ENCODE results near the gene TLR10. TPM values are rescaled to one million over a fixed set of nuclear protein-coding genes. Genes with fewer than 3 reads are reported as not detected.

TLR10 gene
- polyA plus RNA-seq, 1 donor from 2014 or later = 0.14 TPM

DNA sequence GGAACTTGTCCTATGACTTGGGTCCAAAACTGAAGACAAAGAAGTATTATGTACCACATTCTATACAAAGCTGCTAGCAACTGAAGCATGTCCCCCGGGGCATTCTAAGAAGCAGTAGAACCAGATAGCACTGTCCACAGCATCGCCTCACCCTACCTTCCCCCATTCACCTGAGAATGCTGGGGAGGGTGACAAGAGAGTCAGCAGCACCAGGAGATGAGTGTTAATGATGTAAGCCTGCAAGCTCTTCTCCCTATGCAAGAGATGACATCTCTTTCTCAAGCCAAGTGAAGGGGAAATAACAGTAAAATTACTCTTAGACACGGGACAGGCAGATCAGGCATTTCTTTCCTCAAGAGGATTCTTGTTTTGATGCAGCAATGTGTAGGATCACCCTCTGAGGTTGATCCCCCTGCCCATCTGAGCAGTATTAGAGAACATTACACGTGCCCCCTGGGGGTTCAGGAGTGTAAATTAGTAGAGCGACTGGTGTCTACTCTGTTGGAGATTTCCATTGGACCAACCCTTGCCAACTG, 35.7 kb upstream of the TLR10 start:
- H2AFZ ChIP-seq (ENCODE audit: low read depth, low read length) = no peak overlapping the region
- no peaks in the 10 kb centered on the region for H3K9me2 ChIP-seq (ENCODE audit: insufficient read depth, low read length)
- TF ChIP-seq EP300 (conservative IDR thresholded peaks at IDR 0.05; ENCODE audit: poor library complexity, severe bottlenecking) = peak; percentile 30
- TF ChIP-seq SMC3 (conservative IDR thresholded peaks at IDR 0.05; ENCODE audit: poor library complexity) = no peak
- TF ChIP-seq EZH2 (IDR thresholded peaks at IDR 0.05; ENCODE audit: borderline replicate concordance, insufficient read depth, low read length, poor library complexity, severe bottlenecking) = no peak
- TF ChIP-seq REST (IDR thresholded peaks at IDR 0.05; ENCODE audit: borderline replicate concordance) = no peak
- TF ChIP-seq POLR2AphosphoS5 (IDR thresholded peaks at IDR 0.05) = peak; percentile 37
- no peak for TF ChIP-seq MXI1 (conservative IDR thresholded peaks at IDR 0.05; ENCODE audit: poor library complexity, severe bottlenecking)
- H3K9ac ChIP-seq (ENCODE audit: low read length) = no peak overlapping the region
- no peaks in the 10 kb centered on the region for H3F3A ChIP-seq (ENCODE audit: insufficient read depth, low read length, poor library complexity, severe bottlenecking)
- no peaks in the 10 kb centered on the region for H4K20me1 ChIP-seq (ENCODE audit: insufficient read depth)
- H3K27me3 ChIP-seq (ENCODE audit: insufficient read depth, low read depth, low read length) = no peaks in the 10 kb centered on the region
- H3K4me3 ChIP-seq (ENCODE audit: low read length) = no peak overlapping the region
- no peaks in the 10 kb centered on the region for H3K36me3 ChIP-seq (ENCODE audit: insufficient read depth, low read length)
- H3K4me2 ChIP-seq (ENCODE audit: low read length) = no peak overlapping the region
- H3K27ac ChIP-seq (ENCODE audit: low read length) = peak overlapping the region; percentile 28
- H3K9me3 ChIP-seq (ENCODE audit: low read length) = no peaks in the 10 kb centered on the region
- no peaks in the 10 kb centered on the region for H3K79me2 ChIP-seq (replicated peaks; ENCODE audit: insufficient read depth, low read length)

DNA sequence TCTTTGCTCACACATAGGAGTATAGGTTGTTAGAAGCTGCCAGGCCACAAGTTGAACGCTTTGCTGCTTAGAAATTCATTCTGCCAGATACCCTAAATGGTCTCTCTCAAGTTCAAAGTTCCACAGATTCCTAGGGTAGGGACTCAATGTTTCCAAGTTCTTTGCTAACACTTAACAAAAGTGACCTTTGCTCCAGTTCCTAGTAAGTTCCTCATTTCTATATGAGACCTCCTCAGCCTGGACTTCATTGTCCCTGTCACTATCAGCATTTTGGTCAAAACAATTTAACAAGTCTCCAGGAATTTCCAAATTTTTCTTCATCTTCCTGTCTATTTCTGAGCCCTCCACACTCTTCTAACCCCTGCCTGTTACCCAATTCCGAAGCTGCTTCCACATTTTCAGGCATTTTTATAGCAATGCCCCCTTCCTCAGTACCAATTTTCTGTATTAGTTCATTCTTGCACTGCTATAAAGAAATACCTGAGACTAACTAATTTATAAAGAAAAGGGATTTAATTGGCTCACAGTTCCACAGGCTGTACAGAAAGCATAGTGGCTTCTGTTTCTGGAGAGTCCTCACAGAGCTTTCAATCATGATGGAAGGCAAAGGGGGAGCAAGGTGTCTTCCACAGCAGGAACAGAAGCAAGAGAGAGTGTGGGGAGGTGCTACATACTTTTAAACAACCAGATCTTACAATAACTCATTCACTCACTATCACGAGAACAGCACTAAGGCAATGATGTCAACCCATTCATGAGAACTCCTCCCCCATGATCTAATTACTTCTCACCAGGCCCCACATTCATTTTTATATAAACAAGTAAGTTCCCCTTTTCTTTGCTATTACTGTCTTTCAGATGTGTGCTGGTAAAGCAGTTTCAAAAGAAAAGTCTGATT, 33.3 kb upstream of the TLR10 start:
- Histone ChIP-seq H3K4me2 (ENCODE audit: low read length) (no peak overlapping the region), H3K9me2 (ENCODE audit: insufficient read depth, low read length) (no peaks in the 10 kb centered on the region), H3K79me2 (replicated peaks; ENCODE audit: insufficient read depth, low read length) (no peaks in the 10 kb centered on the region), H3K36me3 (ENCODE audit: insufficient read depth, low read length) (no peaks in the 10 kb centered on the region), H3K27ac (ENCODE audit: low read length) (no peak overlapping the region), H3K9me3 (ENCODE audit: low read length) (no peaks in the 10 kb centered on the region), H3K9ac (ENCODE audit: low read length) (no peak overlapping the region), H3K4me3 (ENCODE audit: low read length) (no peak overlapping the region), H2AFZ (ENCODE audit: low read depth, low read length) (no peak overlapping the region), H4K20me1 (ENCODE audit: insufficient read depth) (no peaks in the 10 kb centered on the region), H3F3A (ENCODE audit: insufficient read depth, low read length, poor library complexity, severe bottlenecking) (no peaks in the 10 kb centered on the region), H3K27me3 (ENCODE audit: insufficient read depth, low read depth, low read length) (no peaks in the 10 kb centered on the region)
- TF ChIP-seq POLR2AphosphoS5 (IDR thresholded peaks at IDR 0.05) = no peak
- TF ChIP-seq MXI1 (conservative IDR thresholded peaks at IDR 0.05; ENCODE audit: poor library complexity, severe bottlenecking) = no peak
- TF ChIP-seq EZH2 (IDR thresholded peaks at IDR 0.05; ENCODE audit: borderline replicate concordance, insufficient read depth, low read length, poor library complexity, severe bottlenecking) = no peak
- TF ChIP-seq, protein P1, sequence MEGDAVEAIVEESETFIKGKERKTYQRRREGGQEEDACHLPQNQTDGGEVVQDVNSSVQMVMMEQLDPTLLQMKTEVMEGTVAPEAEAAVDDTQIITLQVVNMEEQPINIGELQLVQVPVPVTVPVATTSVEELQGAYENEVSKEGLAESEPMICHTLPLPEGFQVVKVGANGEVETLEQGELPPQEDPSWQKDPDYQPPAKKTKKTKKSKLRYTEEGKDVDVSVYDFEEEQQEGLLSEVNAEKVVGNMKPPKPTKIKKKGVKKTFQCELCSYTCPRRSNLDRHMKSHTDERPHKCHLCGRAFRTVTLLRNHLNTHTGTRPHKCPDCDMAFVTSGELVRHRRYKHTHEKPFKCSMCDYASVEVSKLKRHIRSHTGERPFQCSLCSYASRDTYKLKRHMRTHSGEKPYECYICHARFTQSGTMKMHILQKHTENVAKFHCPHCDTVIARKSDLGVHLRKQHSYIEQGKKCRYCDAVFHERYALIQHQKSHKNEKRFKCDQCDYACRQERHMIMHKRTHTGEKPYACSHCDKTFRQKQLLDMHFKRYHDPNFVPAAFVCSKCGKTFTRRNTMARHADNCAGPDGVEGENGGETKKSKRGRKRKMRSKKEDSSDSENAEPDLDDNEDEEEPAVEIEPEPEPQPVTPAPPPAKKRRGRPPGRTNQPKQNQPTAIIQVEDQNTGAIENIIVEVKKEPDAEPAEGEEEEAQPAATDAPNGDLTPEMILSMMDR (IDR thresholded peaks at IDR 0.05; ENCODE audit: poor library complexity, severe bottlenecking) = no peak
- TF ChIP-seq RAD21 (conservative IDR thresholded peaks at IDR 0.05) = no peak
- no peak for TF ChIP-seq TAF1 (IDR thresholded peaks at IDR 0.05; ENCODE audit: low read depth)
- no peak for TF ChIP-seq EP300 (conservative IDR thresholded peaks at IDR 0.05; ENCODE audit: poor library complexity, severe bottlenecking)
- no peak for TF ChIP-seq REST (IDR thresholded peaks at IDR 0.05; ENCODE audit: borderline replicate concordance)
- no peak for TF ChIP-seq SMC3 (conservative IDR thresholded peaks at IDR 0.05; ENCODE audit: poor library complexity)

All from neural cell (in vitro differentiated cells).